Measurements from ENCODE around the gene SMKR1.

DNA sequence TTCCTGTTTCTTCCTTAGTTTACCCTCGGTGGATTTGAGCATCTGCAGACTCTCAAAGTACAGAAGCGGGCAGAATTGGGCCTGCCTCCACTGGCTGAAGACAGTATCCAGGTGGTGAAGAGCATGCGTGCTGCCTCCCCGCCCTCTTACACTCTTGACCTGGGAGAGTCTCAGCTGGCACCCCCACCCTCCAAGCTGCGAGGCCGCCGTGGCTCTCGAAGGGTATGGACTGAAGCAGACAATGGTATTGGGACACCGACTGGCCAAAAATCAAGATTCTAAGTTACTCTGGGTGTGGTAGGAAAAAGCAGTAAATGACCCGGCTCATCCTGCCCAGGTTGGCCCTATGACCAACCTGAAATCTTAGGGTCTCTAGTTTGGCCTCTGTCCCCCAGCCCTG lies 45.9 kb upstream of the SMKR1 start:
- TF ChIP-seq SUZ12 (IDR thresholded peaks at IDR 0.05; ENCODE audit: extremely low read depth, insufficient read depth, insufficient read length) (no peak), ZNF274 (IDR thresholded peaks at IDR 0.05; ENCODE audit: low read depth, low read length) (no peak)
